Muscle of back (tissue), 11 donors: ENCODE measurements around the gene DCAF11. TPM values are rescaled to one million over a fixed set of nuclear protein-coding genes. Genes with fewer than 3 reads are reported as not detected.
A peak's percentile ranks its signal among the peaks of the same experiment; 100 is the strongest.

Experiments used
- DNase-seq, 3 donors: peaks; one replicate each; pipeline versions ENCODE4 v3.0.0 to v3.0.0-alpha.2; 2013
- polyA plus RNA-seq, 10 donors: library from polyadenylated mRNA; unstranded; fragments of 120-200 nt; gene quantifications; one replicate each; pipeline ENCODE4 v1.2.1, GENCODE V29; 2013; ENCODE audit not compliant: insufficient read length in 10 of 10

Gene DCAF11
- polyA plus RNA-seq, 10 donors, result 35.0 to 45.0 (median 38.1) TPM

GRCh38 chr14:24076302-24076601 lies 38.3 kb upstream of the DCAF11 start:
- DNase-seq, result no peak

- no peak for DNase-seq
Observed at GRCh38 chr14:24077086-24077485, 37.5 kb upstream of the DCAF11 start.

DNA sequence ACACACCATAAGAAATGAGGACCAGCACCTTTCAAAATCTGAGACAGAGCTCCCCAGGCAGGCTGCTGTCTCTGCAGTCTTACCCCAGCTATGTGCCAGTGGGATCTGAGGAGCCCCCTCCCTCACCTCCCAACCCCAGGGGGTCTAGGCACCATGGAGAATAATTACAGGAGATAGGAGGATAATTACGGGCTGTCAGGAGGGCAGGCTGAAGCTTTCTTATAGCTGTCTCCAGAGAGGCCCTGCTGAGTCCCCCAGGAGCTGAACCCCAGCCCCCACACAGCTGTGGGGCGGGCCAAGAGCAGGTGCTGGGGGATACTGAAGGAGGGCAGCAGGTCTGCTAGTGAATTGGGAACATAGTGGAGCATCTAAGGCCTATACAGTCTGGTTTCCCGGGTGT lies 36.4 kb upstream of the DCAF11 start:
- DNase-seq, result no peak

GRCh38 chr14:24079491-24080141 lies 35.0 kb upstream of the DCAF11 start:
- DNase-seq, result no peak

DNA sequence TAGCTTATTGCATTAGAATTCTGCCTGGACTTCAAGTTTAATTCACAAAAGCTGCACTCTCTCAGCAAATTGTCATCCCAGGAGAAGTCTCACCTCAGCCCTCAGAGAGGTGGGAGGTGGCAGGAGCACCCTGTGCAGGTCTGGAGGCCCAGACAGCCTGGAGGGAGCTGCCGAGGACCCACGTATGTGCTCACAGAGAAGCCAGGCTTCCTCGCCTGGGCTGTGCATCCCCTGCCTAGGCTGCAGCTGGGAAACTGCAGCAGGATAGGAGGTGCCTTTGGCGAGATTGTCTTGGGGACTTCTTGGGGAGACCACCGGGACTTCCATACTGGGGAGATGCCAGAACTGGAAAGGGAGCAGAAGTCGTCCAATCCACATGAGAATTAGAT lies 34.4 kb upstream of the DCAF11 start:
- DNase-seq, result no peak

- DNase-seq, result peak in 1 of 3 donors; percentile 59
Observed at GRCh38 chr14:24080888-24081738, 33.5 kb upstream of the DCAF11 start.

DNA sequence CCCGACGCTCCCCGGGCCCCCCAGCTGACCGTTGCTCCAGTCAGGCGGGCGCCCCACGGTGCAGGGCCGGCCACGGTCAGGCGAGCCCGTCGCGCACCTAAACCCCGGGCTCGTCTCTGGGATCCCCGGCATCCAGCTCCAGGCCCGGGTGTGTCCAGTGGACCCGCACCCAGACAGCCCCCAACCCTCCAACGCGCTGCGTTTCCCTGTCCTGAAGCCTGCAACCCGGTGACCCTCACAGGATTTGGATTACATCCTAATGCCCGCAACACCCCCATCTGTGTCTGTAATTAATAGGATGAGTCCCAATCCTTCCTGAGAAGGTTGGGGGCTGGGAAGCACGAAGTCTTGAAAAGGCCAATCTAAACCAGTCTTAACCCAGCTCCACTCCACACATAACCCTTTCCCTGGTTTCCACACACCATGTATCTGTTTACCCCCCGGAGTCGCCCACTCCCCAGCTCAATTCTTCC lies 32.8 kb upstream of the DCAF11 start:
- no peak for DNase-seq

- DNase-seq, result no peak
Observed at GRCh38 chr14:24082411-24083080, 32.0 kb upstream of the DCAF11 start.

DNA sequence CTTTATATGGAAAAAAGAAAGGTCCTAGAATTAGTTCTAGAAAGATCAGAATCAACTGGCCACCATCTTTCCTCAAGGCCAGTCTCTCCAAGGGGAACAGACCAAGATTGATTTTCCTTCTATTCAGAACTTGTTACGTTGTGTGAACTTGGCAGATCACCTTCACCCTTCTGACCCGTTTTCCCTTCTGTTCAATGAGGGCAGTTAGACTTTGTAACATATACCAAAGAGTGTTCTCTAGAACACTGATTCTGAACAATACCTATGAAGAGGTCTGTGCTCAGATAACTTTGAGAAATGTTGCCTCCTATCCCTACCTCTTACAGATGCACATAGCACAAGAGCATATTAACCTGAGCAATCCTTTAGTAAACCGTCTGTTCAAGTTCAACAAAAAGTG lies 31.1 kb upstream of the DCAF11 start:
- DNase-seq, result no peak

- no peak for DNase-seq
Observed at GRCh38 chr14:24084440-24084839, 30.1 kb upstream of the DCAF11 start.

DNA sequence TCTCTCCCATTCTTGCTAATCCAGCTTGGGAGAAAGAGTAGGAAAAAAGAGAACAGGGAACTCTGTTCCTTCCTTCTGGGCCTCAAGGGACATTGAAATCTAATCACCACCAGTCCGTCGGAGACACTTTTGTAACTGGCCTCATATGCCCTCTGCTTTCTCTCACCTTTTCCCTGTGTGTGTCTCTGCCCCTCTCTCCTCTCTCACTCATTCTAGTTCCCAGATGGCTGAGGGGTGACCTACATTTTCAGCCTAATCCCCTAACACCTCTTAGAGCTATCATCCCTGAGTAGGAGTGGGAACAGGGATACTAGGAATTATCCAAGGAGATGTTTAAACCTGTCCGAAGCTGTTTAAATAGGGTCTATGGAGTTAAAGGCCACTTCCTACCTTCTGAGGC lies 29.4 kb upstream of the DCAF11 start:
- DNase-seq, result no peak

- DNase-seq, result no peak
Observed at GRCh38 chr14:24086193-24086955, 28.2 kb upstream of the DCAF11 start.

DNA sequence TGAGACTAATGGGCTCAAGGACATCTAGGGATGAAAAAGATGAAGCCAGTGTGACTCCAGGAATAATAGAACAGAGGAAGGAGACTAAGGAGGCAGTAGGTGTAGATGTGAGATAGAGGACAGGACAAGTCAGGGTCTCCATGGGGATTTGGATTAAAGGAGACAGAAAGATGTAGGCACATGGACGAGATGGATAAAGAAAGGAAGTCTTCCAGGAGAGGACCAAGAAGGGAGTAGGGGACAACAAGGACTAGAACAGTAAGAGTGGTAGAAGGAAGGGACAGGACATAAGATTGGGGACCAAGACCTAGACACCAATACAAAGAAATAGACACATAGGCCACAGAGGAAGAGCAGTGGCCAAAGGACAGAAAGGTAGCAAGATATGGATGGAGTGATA lies 27.6 kb upstream of the DCAF11 start:
- DNase-seq, result no peak

DNA sequence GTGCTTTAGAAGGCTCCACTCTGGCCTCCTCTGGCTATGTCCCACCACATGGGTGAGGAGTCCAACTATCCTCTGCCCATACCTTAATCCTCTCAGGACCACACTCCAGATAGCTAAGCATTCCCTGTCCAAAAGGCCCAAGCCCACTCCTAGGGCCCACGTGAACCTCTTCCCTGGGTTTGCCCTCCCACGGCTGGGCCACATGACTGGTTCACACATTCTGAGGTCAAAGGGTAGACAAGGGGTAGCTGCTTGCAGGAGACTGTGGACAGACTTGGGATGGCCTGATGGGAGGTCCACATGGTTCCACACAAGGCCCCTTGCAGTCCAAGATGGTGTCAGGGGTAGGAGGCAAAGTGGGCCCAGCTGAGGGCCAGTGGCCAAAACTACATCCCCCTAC lies 26.5 kb upstream of the DCAF11 start:
- DNase-seq, result no peak

DNA sequence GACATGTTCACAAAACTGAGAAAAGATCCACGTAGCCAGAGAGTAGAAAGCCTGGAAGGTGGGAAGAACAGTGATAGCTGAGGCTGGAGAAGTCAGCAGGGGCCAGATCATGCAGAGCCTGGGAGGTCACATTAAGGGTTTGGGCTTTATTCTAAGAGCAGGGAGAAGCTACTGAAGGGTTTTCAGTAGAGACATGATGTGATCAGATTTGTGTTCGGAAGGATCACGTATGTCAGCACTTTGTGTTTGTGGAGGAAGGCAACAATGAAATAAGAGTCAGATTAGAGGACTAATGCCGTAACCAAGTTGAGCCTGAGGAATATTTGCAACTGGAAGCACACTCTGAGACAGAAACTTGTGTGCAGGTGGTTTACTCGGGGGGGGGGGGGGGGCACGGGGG lies 24.7 kb upstream of the DCAF11 start:
- DNase-seq, result no peak

DNA sequence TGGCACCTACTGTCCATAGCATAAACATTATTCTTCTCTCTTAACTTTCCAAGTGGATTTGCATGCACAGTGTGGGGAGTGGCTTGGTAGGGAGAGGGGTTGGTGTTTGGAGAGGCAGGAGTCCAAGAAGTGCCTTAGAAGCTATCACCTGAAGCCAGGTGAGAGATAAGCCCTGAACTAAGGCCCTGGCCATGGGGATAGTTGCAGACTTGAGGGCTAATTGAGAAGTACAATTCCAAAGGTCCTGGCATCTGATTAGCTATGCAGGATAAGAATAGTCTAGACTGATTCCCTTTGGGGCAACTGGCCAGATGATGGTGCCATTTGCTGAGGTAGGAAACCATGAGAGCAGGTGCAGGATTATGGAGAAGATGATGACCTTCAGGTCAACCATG lies 22.5 kb upstream of the DCAF11 start:
- no peak for DNase-seq

DNA sequence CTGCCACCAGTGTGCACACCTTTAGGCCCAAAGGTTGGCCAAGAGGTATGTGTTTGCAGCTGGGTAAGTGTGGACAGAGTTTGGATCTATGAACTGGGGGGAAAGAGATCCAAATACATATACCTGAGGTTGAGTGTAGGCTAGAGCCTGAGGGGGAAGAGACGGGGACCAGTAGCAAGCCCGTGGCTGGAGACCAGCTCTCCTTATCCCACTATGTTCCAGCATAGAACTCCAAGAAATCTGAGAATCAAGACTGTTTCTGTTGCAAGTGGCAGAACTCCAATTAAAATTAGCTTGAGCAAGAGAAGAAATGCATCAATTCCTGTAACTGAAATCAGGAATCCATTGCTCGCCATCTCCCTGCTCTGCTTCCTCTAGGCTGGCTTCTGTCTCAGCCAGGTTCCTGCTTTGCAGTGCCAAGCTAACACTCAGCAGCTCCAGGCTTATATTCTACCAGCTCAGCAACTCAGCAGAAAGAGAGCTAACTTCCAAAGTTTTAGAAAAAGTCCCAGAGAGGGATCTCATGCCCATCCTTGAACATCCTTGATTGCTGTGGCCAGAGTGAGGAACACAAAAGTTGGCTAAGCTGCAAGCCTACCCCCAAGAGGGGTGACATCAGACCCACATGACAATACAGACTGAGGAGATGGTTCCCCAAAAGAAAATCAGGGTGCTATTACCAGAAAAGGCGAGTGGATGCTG lies 21.9 kb upstream of the DCAF11 start:
- DNase-seq, result no peak

DNA sequence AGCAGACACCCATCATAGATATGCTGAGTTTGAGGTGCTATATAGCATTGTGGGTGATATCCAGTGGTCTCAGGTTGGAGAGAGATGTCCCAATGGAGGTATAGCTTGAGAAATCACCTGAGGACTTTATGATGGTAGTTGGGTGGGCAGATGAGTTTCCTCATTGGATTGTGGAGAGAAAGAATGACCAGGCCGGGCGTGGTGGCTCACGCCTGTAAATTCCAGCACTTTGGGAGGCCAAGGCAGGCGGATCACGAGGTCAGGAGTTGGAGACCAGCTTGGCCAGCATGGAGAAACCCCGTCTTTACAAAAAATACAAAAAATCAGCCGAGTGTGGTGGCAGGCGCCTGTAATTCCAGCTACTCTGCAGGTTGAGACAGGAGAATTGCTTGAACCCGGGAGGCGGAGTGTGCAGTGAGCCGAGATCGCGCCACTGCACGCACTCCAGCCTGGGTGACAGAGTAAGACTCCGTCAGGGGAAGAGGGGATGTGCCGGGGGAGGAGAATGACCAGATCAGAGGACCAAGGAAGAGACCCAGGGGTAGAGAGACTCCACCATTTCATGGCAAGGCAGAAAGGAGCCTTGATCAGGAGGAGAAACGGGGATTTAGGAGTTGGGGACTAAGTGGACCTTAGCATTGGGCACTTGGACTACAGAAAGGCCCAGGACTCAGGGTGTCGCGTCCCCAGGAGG lies 21.2 kb upstream of the DCAF11 start:
- no peak for DNase-seq

DNA sequence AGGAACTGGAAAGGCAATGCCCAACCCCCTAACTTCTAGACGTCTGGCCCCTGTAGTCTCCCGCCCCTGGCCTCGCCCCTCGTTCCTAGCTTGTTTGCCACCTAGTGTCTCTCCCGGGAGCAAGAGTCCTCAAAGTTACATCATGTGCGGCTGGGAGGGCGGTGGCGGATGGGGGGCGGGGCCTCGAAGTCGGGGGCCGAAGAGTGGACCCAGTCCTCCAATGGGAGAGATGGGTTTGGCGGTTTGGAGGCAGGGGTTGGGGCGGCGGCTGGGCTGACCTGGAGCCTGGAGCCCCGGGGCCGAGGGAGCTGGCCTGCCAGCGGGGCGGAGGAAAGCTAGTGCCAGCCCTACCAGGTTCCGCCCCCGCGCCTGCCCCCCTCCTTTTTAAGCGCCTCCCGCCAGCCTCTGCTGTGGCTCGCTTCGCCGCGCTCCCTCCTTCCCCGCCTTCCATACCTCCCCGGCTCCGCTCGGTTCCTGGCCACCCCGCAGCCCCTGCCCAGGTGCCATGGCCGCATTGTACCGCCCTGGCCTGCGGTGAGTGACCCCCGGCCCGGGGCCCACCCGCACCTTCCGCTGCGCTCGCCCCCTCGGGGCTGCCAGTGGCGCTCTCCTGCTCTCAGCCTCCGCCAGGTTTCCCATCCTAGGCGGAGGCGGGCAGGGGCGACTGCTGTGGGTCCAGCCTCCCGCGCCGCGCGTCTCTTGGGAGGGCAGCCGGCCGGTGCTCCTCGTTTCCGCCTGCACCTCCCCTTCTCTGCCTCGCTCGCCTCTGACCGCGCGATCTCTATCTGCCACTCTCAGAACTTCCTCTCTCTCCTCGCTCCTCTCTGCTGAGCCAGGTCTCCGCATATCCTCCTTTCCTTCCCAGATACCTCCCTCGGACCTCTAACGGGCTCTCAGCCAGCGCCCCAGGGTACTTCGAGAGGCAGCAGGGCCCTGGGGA lies 20.4 kb upstream of the DCAF11 start, which contains the start of gene PCK2:
Gene PCK2, plus strand, starts transcription at position 411 of the 940 bp plus-strand sequence. Its CDS starts 95 bp downstream, at position 506.
- DNase-seq, result peak; percentile 66 to 93 (median 86)
